ENCODE measurements around the gene PLPPR2. TPM values are rescaled to one million over a fixed set of nuclear protein-coding genes. Genes with fewer than 3 reads are reported as not detected.
"Not testable (repeated sequence)": the region's sequence is repeated elsewhere in the genome, so short reads cannot be mapped to it uniquely, and the experiment has no call there.

The PLPPR2 gene
- total RNA-seq, 4 donors from 2014 or later: 10.0 to 30.6 (median 13.9) TPM

DNA sequence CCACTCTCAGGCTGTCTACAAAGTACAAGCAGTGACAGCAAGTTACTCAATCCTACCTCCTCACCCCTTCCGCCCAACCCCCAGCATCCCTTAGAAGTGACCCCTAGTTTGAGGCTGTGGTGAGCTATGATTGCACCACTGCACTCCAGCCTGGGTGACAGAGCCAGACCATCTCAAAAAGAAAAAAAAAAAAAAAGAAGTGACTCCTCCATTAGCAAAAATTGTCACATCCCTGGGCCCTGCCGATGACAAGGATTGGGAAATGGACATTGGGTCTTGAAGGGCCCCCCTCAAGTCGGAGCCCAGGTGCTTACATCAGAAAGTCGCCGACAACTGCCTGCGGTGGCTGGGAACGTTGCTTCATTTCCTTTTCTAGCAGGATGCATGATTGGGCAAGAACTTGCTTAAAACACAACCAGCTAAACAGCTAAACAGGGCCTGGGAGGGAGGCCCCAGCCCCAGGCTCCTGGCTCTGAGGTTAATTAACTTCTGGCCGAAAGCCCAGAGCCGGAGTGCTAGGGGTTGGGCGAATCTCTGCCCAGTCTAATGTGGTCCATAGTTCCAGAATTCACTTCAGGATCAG, 31.1 kb upstream of the PLPPR2 start:
- ATAC-seq (ENCODE audit: low FRiP score) (peak; percentile 86), DNase-seq (ENCODE audit: low spot score) (peak; percentile 46)
- TF ChIP-seq, protein P1, sequence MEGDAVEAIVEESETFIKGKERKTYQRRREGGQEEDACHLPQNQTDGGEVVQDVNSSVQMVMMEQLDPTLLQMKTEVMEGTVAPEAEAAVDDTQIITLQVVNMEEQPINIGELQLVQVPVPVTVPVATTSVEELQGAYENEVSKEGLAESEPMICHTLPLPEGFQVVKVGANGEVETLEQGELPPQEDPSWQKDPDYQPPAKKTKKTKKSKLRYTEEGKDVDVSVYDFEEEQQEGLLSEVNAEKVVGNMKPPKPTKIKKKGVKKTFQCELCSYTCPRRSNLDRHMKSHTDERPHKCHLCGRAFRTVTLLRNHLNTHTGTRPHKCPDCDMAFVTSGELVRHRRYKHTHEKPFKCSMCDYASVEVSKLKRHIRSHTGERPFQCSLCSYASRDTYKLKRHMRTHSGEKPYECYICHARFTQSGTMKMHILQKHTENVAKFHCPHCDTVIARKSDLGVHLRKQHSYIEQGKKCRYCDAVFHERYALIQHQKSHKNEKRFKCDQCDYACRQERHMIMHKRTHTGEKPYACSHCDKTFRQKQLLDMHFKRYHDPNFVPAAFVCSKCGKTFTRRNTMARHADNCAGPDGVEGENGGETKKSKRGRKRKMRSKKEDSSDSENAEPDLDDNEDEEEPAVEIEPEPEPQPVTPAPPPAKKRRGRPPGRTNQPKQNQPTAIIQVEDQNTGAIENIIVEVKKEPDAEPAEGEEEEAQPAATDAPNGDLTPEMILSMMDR (IDR thresholded peaks at IDR 0.05): no peak

DNA sequence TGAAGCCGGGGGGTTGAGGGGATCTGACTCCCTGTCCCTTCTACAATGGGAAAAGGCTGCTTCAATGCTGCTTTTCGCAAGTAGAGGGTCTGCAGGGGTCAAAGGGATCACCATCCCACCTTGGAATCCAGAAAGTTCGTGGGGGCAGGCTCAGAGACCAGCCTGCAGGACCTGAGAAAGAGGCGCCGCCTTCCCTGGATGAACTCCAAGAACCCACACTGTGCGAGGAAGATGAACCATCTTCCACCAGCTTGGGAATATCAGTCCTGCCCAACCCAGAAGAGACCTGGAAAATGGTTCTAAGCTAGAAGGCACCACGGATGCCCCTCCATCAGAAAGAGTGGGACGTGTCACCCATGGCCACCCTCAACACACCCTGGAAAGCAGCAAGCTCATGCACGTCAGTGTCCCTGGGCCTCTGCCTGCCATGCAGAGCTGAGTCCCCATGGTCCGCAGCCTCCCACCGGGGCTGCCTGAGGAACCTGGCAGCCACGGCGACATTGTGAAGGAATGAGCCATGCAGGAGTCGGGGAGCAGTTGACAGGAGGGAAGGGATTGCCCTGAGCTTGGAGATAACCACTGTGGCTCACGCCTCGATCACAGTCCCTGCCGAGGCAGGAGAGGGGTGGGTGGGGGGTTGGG, 30.4 kb upstream of the PLPPR2 start:
- ATAC-seq (ENCODE audit: low FRiP score) (no peak), DNase-seq (ENCODE audit: low spot score) (no peak)
- TF ChIP-seq, protein P1 (IDR thresholded peaks at IDR 0.05): no peak

DNA sequence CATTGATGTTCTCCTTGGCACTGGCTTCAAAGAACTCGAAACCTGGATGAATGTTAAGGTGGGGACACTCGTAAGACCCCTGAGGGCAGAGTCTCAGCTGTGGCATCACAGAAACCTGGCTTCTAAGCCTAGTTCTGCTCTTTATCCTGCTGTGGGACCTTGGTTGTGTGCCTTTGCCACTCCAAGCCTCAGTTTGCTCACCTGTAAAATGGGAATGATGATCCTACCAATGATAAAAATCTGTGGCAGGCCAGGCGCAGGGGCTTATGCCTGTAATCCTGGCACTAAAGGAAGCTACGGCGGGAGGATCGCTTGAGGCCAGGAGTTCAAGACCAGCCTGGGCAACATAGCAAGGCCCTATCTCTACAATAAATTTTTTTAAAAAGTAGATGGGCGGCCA, 29.7 kb upstream of the PLPPR2 start:
- TF ChIP-seq, protein P1 (IDR thresholded peaks at IDR 0.05): no peak
- ATAC-seq (ENCODE audit: low FRiP score): no peak
- DNase-seq (ENCODE audit: low spot score): no peak

DNA sequence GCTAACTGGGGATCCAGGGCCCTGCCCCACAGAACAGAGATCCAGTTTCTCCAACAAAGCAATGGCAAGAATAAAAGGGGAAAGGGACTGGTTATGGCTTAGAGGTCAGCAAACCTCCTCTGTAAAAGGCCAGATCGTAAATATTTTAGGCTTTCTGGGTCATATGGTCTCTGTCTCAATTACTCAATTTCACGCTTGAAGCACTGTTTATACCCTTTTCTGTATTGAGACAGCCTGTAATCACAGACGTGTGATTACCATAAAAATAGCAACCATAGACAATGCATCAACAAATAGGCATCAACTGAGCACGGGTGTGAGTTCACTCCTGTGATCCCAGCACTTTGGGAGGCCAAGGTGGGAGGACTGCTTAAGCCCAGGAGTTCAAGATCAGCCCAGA, 25.1 kb upstream of the PLPPR2 start:
- ATAC-seq (ENCODE audit: low FRiP score) (no peak), DNase-seq (ENCODE audit: low spot score) (no peak)
- TF ChIP-seq, protein P1 (IDR thresholded peaks at IDR 0.05): no peak

DNA sequence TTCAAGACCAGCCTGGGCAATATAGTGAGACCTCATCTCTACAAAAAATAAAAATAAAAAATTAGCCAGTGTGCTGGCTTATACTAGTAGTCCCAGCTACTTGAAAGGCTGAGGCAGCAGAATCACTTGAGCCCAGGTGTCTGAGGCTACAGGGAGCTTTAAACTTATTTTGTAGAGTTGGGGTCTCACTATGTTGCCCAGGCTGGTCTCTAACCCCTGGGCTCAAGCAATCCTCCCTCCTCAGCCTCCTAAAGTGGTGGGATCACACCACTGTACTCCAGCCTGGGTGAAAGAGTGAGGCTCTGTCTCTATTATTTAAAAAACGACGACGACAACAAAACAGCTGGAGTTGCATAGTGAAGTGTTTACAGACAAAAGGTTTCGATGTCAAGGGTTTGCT, 23.7 kb upstream of the PLPPR2 start:
- DNase-seq (ENCODE audit: low spot score) (no peak), ATAC-seq (ENCODE audit: low FRiP score) (no peak)

DNA sequence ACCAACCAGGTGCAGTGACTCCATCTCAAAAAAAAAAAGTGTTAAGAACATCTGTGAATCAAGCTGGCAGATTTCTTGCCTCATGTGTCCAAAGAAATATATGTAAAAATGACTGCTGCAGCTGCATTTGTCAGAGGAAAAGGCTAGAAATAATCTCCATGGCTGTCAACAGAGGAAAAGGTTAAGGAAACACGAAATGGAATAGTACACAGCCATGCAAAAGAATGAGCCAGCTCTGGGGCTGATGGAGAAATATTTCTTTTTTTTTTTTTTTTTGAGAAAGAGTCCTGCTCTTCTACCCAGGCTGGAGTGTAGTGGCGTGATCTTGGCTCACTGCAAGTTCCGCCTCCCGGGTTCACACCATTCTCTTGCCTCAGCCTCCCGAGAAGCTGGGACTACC, 22.4 kb upstream of the PLPPR2 start:
- TF ChIP-seq, protein P1 (IDR thresholded peaks at IDR 0.05): no peak
- no peak for ATAC-seq (ENCODE audit: low FRiP score)

More for the DNA sequence above, 23.7 kb upstream of the PLPPR2 start:
- TF ChIP-seq, protein P1 (IDR thresholded peaks at IDR 0.05): no peak

DNA sequence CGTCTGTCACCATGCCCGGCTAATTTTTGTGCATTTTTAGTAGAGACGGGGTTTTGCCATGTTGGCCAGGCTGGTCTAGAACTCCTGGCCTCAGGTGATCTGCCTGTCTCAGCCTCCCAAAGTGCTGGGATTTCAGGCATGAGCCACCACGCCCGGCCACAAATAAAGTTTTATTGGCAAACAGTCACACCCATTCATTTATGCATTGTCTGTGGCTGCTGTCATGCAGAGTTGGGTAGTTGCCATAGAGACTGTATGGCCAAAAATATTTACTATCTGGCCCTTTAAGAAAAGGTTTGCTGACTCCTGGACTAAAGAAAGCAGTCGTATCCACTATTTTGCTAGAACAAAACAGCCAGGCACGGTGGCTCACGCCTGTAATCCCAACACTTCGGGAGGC, 21.4 kb upstream of the PLPPR2 start:
- not testable (repeated sequence) for DNase-seq (ENCODE audit: low spot score); ATAC-seq (ENCODE audit: low FRiP score)

More for the DNA sequence above, 22.4 kb upstream of the PLPPR2 start:
- no peak for DNase-seq (ENCODE audit: low spot score)
